ENCODE data around the gene GALNT5.

The GALNT5 gene

DNA sequence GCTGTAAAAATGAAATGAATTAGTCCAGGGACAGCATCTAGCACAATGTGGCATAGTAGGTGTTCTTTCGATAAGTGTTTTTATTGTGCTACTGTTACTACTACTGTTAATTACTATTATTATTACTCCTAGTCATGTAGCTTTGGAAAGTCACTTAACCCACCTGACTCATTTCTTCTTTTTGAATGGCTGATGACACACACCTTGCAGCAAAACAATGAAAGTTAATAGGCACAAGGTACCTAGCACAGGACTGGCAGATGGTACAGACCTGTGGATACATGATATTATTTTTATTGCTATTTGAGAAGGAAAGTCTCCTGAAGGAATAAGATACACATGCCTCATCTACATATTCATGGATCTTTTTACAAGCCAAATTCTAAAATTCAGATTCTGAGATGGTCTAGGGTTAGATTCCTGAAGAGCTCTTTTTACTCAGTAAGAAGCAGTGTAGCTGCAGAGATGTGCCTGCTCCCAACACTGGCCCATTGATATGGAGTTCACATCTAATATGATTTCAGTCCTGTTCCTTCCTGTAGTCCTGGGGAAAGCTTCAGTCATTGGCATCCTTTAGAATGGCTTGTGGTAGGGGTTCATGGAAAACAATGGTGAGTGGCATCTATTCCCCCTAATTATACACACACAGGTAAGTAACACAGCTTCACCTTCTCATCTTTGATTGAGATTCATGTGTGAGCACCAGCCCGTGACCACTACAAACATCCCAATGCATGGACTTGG, 76.0 kb downstream of the GALNT5 start:
- Histone ChIP-seq H3K4me3 (ENCODE audit: control insufficient read depth in 1 of 7, extremely low read depth in 1 of 7, insufficient read depth in 4 of 7, low read depth in 2 of 7, low read length in 6 of 7) (no peak overlapping the region), H3K9me3 (ENCODE audit: control extremely low read depth in 1 of 5, control insufficient read depth in 4 of 5, insufficient read depth in 2 of 5, low read depth in 1 of 5, low read length in 4 of 5) (no peaks in the 10 kb centered on the region), H3K4me1 (ENCODE audit: control extremely low read depth in 1 of 4, control insufficient read depth in 4 of 4, insufficient read depth in 4 of 4, low read length in 3 of 4) (no peaks in the 10 kb centered on the region), H3K27ac (ENCODE audit: insufficient read depth in 1 of 2, low read depth in 1 of 2, low read length in 2 of 2, poor library complexity in 1 of 2, severe bottlenecking in 2 of 2) (no peak overlapping the region), H3K27me3 (replicated peaks in 2 of 5; ENCODE audit: control insufficient read depth in 4 of 5, insufficient read depth in 5 of 5, low read length in 4 of 5) (no peaks in the 10 kb centered on the region), H3K36me3 (ENCODE audit: control insufficient read depth in 4 of 4, insufficient read depth in 4 of 4, low read length in 3 of 4) (no peaks in the 10 kb centered on the region)
- ChIA-PET POLR2A (no interaction called here), CTCF (interaction anchor here (1.0 to 6.9 kb wide), 5 partner anchors 8 to 30 kb away, joined by 3 to 60 read pairs (median 30); partner anchors contain the start of gene ERMN)
- DNase-seq, result no peak
- WGBS (ENCODE audit: insufficient coverage), result no CpG with 5 or more reads among the region's 2 CpGs

DNA sequence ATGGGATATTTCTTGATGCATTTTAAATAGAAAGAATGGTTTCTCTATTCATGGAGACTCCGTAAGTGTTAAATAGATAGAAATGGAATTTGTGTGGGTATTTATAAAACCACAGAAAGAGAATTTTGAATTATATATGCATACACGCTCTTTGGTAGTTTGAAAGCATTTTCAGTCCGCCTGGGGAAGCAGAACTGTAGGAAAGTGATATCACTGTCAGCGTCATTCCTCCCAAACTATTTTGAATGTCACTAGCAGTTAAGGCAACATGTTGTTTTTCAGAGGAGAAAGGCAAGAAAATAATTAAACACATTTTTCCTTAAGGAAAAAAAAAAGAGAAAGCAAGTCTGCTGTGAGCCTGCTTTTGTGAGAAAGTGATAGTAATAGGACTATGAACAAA, 76.8 kb downstream of the GALNT5 start:
- no peaks in the 10 kb centered on the region for H3K27me3 ChIP-seq (replicated peaks in 2 of 5; ENCODE audit: control insufficient read depth in 4 of 5, insufficient read depth in 5 of 5, low read length in 4 of 5)
- WGBS (ENCODE audit: insufficient coverage), result 100% methylated on average over 3 of the region's 4 CpGs
- POLR2A ChIA-PET, result interaction anchor here (0.7 kb wide), 1 partner anchor 120 kb away, joined by 3 read pairs; no protein-coding TSS in a partner anchor
- no peaks in the 10 kb centered on the region for H3K9me3 ChIP-seq (ENCODE audit: control extremely low read depth in 1 of 5, control insufficient read depth in 4 of 5, insufficient read depth in 2 of 5, low read depth in 1 of 5, low read length in 4 of 5)
- H3K27ac ChIP-seq (ENCODE audit: insufficient read depth in 1 of 2, low read depth in 1 of 2, low read length in 2 of 2, poor library complexity in 1 of 2, severe bottlenecking in 2 of 2), result no peak overlapping the region
- no peaks in the 10 kb centered on the region for H3K36me3 ChIP-seq (ENCODE audit: control insufficient read depth in 4 of 4, insufficient read depth in 4 of 4, low read length in 3 of 4)
- no peak for DNase-seq
- CTCF ChIA-PET, result interaction anchor here (1.0 to 6.9 kb wide), 6 partner anchors 9 to 163 kb away, joined by 3 to 60 read pairs (median 18); partner anchors contain the start of gene ERMN
- no peaks in the 10 kb centered on the region for H3K4me1 ChIP-seq (ENCODE audit: control extremely low read depth in 1 of 4, control insufficient read depth in 4 of 4, insufficient read depth in 4 of 4, low read length in 3 of 4)
- no peak overlapping the region for H3K4me3 ChIP-seq (ENCODE audit: control insufficient read depth in 1 of 7, extremely low read depth in 1 of 7, insufficient read depth in 4 of 7, low read depth in 2 of 7, low read length in 6 of 7)

DNA sequence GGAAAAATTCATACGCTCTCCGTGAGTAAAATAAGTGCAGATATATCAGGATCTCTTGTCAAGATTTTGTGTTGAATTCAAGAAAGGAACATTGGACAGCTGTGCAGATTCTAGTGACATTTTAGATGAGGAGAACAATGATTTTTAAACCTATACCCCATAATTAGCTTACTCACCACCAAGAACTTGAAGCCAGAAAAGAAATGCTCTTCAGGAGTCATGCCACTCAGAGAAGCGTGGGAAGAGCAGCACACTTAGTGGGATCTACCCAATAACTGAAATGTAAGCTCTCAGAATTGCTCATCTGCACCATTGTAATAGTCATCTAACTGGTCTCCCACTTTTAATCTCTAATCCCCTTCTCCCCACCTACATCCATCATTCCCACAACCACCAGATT, 77.3 kb downstream of the GALNT5 start:
- ChIA-PET CTCF (interaction anchor here (0.8 to 6.9 kb wide), 10 partner anchors 9 to 170 kb away, joined by 3 to 60 read pairs (median 5); partner anchors contain the start of gene ERMN), POLR2A (interaction anchor here (0.7 kb wide), 1 partner anchor 120 kb away, joined by 3 read pairs; no protein-coding TSS in a partner anchor)
- H3K27ac ChIP-seq (ENCODE audit: insufficient read depth in 1 of 2, low read depth in 1 of 2, low read length in 2 of 2, poor library complexity in 1 of 2, severe bottlenecking in 2 of 2), result no peak overlapping the region
- no peaks in the 10 kb centered on the region for H3K4me1 ChIP-seq (ENCODE audit: control extremely low read depth in 1 of 4, control insufficient read depth in 4 of 4, insufficient read depth in 4 of 4, low read length in 3 of 4)
- no peak overlapping the region for H3K4me3 ChIP-seq (ENCODE audit: control insufficient read depth in 1 of 7, extremely low read depth in 1 of 7, insufficient read depth in 4 of 7, low read depth in 2 of 7, low read length in 6 of 7)
- WGBS (ENCODE audit: insufficient coverage), result 100% methylated on average over 1 of the region's 3 CpGs
- H3K27me3 ChIP-seq (replicated peaks in 2 of 5; ENCODE audit: control insufficient read depth in 4 of 5, insufficient read depth in 5 of 5, low read length in 4 of 5), result no peaks in the 10 kb centered on the region
- no peaks in the 10 kb centered on the region for H3K9me3 ChIP-seq (ENCODE audit: control extremely low read depth in 1 of 5, control insufficient read depth in 4 of 5, insufficient read depth in 2 of 5, low read depth in 1 of 5, low read length in 4 of 5)
- no peaks in the 10 kb centered on the region for H3K36me3 ChIP-seq (ENCODE audit: control insufficient read depth in 4 of 4, insufficient read depth in 4 of 4, low read length in 3 of 4)
- DNase-seq, result no peak

DNA sequence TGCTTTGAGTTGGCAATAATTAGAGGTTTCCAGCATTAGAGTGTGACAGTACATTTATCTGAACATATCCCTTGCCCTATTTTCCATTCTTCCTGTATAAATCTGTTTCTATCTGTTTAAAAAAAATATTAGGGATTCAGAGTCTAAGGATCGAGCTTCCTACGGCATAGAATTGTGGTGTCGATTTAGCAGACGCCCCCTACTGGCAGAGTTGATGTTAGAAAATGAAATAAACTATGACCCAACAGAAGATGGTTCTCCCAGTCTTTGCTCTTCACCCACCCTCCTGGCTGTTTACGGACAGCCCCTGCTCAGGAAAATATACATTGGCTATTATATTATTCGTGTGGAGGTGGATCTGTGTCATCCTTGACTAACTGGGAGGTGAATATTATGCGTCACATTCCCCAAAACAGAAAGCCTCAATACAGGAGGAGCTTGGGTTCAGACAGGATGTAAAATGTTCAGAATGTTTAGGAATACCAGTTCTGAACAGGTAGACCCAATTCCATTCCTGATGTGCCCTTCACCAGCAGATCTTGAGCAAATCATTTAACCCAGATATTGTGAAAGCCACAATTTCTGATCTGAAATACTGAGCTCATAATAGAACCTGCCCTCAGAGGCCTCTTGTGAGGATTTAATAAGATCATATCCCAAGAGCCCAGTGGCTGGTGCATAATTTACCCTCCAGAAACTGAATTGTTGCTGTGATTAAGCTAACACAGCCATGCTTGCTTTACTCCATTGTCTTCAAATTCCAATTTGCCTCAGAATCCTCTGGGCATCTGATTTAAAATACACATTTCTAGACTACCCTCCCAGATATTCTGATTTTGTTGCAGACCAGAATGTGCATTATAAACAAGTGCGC, 78.9 kb downstream of the GALNT5 start:
- ChIA-PET POLR2A (no interaction called here), CTCF (interaction anchor here (0.5 to 6.9 kb wide), 20 partner anchors 9 to 1626 kb away, joined by 3 to 60 read pairs (median 4); partner anchors contain the start of gene ERMN)
- no peaks in the 10 kb centered on the region for H3K36me3 ChIP-seq (ENCODE audit: control insufficient read depth in 4 of 4, insufficient read depth in 4 of 4, low read length in 3 of 4)
- H3K27me3 ChIP-seq (replicated peaks in 2 of 5; ENCODE audit: control insufficient read depth in 4 of 5, insufficient read depth in 5 of 5, low read length in 4 of 5), result no peaks in the 10 kb centered on the region
- H3K27ac ChIP-seq (ENCODE audit: insufficient read depth in 1 of 2, low read depth in 1 of 2, low read length in 2 of 2, poor library complexity in 1 of 2, severe bottlenecking in 2 of 2), result no peak overlapping the region
- DNase-seq, result peak; percentile 40 to 61 (median 54)
- H3K4me3 ChIP-seq (ENCODE audit: control insufficient read depth in 1 of 7, extremely low read depth in 1 of 7, insufficient read depth in 4 of 7, low read depth in 2 of 7, low read length in 6 of 7), result peak overlapping the region in 1 of 7 experiments; percentile 56
- H3K9me3 ChIP-seq (ENCODE audit: control extremely low read depth in 1 of 5, control insufficient read depth in 4 of 5, insufficient read depth in 2 of 5, low read depth in 1 of 5, low read length in 4 of 5), result no peaks in the 10 kb centered on the region
- H3K4me1 ChIP-seq (ENCODE audit: control extremely low read depth in 1 of 4, control insufficient read depth in 4 of 4, insufficient read depth in 4 of 4, low read length in 3 of 4), result no peaks in the 10 kb centered on the region
- 36% methylated on average over 6 of the region's 8 CpGs for WGBS (ENCODE audit: insufficient coverage)

DNA sequence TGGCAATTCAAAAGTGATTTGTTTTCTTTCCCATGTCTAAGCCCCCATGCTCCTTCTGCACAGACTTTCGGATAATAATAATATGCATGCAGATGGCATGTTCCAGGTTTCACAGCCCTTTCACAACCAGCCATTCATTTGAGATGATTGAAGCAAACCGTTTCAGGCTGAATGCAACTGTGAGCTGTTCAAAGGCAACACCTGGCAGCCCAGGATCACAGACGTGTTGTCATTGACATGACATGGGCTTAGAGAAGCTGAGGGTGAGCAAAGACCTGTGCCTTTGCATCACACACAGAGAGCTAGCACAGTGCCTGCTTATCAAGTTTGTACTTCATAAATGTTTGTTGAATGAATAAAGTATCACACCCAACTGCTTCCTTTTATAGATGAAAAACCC, 80.5 kb downstream of the GALNT5 start:
- ChIA-PET POLR2A (no interaction called here), CTCF (interaction anchor here (1.1 to 6.9 kb wide), 5 partner anchors 8 to 153 kb away, joined by 3 to 60 read pairs (median 30); partner anchors contain the start of gene ERMN)
- DNase-seq, result no peak
- H3K4me1 ChIP-seq (ENCODE audit: control extremely low read depth in 1 of 4, control insufficient read depth in 4 of 4, insufficient read depth in 4 of 4, low read length in 3 of 4), result no peaks in the 10 kb centered on the region
- peaks cover 0 to 2% (median 0%) of the 10 kb centered on the region in 4 experiments for H3K36me3 ChIP-seq (ENCODE audit: control insufficient read depth in 4 of 4, insufficient read depth in 4 of 4, low read length in 3 of 4)
- no peak overlapping the region for H3K4me3 ChIP-seq (ENCODE audit: control insufficient read depth in 1 of 7, extremely low read depth in 1 of 7, insufficient read depth in 4 of 7, low read depth in 2 of 7, low read length in 6 of 7)
- H3K9me3 ChIP-seq (ENCODE audit: control extremely low read depth in 1 of 5, control insufficient read depth in 4 of 5, insufficient read depth in 2 of 5, low read depth in 1 of 5, low read length in 4 of 5), result peaks cover 0 to 8% (median 6%) of the 10 kb centered on the region in 5 experiments
- 98% methylated on average over 3 of the region's 3 CpGs for WGBS (ENCODE audit: insufficient coverage)
- H3K27me3 ChIP-seq (replicated peaks in 2 of 5; ENCODE audit: control insufficient read depth in 4 of 5, insufficient read depth in 5 of 5, low read length in 4 of 5), result no peaks in the 10 kb centered on the region
- H3K27ac ChIP-seq (ENCODE audit: insufficient read depth in 1 of 2, low read depth in 1 of 2, low read length in 2 of 2, poor library complexity in 1 of 2, severe bottlenecking in 2 of 2), result no peak overlapping the region

DNA sequence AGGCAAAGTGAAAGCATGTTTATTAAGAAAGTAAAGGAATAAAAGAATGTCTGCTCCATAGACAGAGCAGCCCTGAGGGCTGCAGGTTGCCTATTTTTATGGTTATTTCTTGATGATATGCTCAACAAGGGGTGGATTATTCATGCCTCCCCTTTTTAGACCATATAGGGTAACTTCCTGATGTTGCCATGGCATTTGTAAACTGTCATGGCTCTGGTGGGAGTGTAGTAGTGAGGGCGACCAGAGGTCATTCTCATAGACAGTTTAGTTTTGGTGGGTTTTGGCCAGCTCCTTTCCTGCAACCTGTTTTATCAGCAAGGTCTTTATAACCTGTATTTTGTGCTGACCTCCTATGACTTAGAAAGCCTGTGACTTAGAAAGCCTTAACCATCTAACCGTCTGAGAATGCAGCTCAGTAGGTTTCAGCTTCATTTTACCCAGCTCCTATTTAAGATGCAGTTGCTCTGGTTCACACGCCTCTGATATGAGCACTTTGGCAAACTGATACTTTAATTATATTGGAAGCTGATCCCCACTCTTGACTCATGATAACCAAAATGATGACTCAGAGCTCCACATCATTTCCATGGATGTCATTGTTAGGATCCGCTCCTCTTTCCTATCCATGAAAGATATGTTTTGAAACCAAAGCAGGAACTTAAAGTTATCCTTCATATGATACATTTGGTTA, 82.6 kb downstream of the GALNT5 start:
- no peak overlapping the region for H3K27ac ChIP-seq (ENCODE audit: insufficient read depth in 1 of 2, low read depth in 1 of 2, low read length in 2 of 2, poor library complexity in 1 of 2, severe bottlenecking in 2 of 2)
- DNase-seq, result no peak
- ChIA-PET CTCF (interaction anchor here (1.5 kb wide), 1 partner anchor 10 kb away, joined by 3 read pairs; no protein-coding TSS in a partner anchor), POLR2A (no interaction called here)
- H3K27me3 ChIP-seq (replicated peaks in 2 of 5; ENCODE audit: control insufficient read depth in 4 of 5, insufficient read depth in 5 of 5, low read length in 4 of 5), result no peaks in the 10 kb centered on the region
- peaks cover 0 to 2% (median 0%) of the 10 kb centered on the region in 4 experiments for H3K36me3 ChIP-seq (ENCODE audit: control insufficient read depth in 4 of 4, insufficient read depth in 4 of 4, low read length in 3 of 4)
- WGBS (ENCODE audit: insufficient coverage), result 100% methylated on average over 1 of the region's 4 CpGs
- peaks cover 0 to 20% (median 12%) of the 10 kb centered on the region in 5 experiments for H3K9me3 ChIP-seq (ENCODE audit: control extremely low read depth in 1 of 5, control insufficient read depth in 4 of 5, insufficient read depth in 2 of 5, low read depth in 1 of 5, low read length in 4 of 5)
- no peak overlapping the region for H3K4me3 ChIP-seq (ENCODE audit: control insufficient read depth in 1 of 7, extremely low read depth in 1 of 7, insufficient read depth in 4 of 7, low read depth in 2 of 7, low read length in 6 of 7)
- H3K4me1 ChIP-seq (ENCODE audit: control extremely low read depth in 1 of 4, control insufficient read depth in 4 of 4, insufficient read depth in 4 of 4, low read length in 3 of 4), result no peaks in the 10 kb centered on the region
